ENCODE data around the gene LEFTY2.

DNA sequence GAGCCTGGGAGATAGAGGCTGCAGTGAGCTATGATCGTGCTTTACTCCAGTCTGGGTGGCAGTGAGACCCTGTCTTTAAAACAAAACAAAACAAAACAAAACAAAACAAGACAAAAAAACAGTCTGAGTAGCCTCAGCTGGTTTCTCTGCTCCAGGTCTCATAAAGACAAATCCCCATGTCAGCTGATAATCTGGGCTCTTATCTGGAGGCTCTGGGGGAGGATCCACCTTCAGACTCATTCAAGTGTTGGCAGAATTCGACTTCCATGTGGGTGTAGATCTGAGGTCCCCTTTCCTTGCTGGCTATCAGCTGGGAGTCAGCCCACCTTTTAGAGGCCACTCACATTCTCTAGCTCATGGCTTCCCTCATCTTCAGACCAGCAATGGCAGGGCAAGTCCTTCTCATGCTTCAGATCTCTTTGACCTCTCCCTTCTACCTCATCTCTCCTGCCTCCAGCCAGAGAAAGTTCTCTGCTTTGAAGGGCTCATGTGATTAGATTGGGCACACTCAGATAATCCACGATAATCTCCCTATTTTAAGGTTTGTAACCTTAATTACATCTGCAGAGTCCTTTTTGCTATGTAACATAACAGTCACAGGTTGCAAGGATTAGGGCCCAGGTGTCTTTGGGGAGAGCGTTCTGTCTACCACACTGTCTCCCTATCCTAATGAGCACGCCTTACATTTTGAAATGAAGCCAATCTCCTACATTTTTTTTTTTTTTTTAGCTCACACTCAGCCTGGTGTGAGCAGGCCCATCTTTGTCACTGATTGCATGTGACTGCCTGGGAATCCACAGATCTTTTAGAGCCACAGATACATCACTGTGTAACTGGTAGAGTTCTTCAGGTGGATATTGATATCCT, 9.5 kb downstream of the LEFTY2 start:
- no peak for TF ChIP-seq EZH2 (IDR thresholded peaks at IDR 0.05; ENCODE audit: borderline replicate concordance, insufficient read depth, low read depth, low read length, poor library complexity, severe bottlenecking)
- TF ChIP-seq, protein P1, sequence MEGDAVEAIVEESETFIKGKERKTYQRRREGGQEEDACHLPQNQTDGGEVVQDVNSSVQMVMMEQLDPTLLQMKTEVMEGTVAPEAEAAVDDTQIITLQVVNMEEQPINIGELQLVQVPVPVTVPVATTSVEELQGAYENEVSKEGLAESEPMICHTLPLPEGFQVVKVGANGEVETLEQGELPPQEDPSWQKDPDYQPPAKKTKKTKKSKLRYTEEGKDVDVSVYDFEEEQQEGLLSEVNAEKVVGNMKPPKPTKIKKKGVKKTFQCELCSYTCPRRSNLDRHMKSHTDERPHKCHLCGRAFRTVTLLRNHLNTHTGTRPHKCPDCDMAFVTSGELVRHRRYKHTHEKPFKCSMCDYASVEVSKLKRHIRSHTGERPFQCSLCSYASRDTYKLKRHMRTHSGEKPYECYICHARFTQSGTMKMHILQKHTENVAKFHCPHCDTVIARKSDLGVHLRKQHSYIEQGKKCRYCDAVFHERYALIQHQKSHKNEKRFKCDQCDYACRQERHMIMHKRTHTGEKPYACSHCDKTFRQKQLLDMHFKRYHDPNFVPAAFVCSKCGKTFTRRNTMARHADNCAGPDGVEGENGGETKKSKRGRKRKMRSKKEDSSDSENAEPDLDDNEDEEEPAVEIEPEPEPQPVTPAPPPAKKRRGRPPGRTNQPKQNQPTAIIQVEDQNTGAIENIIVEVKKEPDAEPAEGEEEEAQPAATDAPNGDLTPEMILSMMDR (IDR thresholded peaks at IDR 0.05), result no peak
